ENCODE measurements around the gene CECR2.

- TF ChIP-seq GTF2F1 (IDR thresholded peaks at IDR 0.05; ENCODE audit: borderline replicate concordance, low read depth, low read length) (no peak), CHD1 (IDR thresholded peaks at IDR 0.05; ENCODE audit: low read depth, low read length) (no peak), CTCF (IDR thresholded peaks at IDR 0.05; ENCODE audit: control extremely low read depth in 1 of 3, insufficient read depth in 1 of 3, low read depth in 1 of 3, low read length in 3 of 3) (no peak), CBX5 (IDR thresholded peaks at IDR 0.05; ENCODE audit: low read depth, low read length) (no peak), JUND (IDR thresholded peaks at IDR 0.05; ENCODE audit: low read length) (no peak), HDAC6 (IDR thresholded peaks at IDR 0.05; ENCODE audit: low read depth, low read length) (no peak), YY1 (IDR thresholded peaks at IDR 0.05; ENCODE audit: low read depth, low read length) (no peak)
Observed at GRCh38 chr22:17479135-17479534, 109.9 kb downstream of the CECR2 start.
